GM19099 (cell line): Measurements from ENCODE around the gene FAM120B.

Source experiments
- POLR2A ChIP-seq: IDR thresholded peaks from 3 replicates; pipeline ENCODE4 v1.6.1; 2011; ENCODE audit warnings: low read depth; ENCODE audit not compliant: insufficient read length; ENCODE audit errors: extremely low read depth

FAM120B gene

GRCh38 chr6:170451762-170452651 lies 145.4 kb downstream of the FAM120B start:
- no peak for TF ChIP-seq POLR2A

DNA sequence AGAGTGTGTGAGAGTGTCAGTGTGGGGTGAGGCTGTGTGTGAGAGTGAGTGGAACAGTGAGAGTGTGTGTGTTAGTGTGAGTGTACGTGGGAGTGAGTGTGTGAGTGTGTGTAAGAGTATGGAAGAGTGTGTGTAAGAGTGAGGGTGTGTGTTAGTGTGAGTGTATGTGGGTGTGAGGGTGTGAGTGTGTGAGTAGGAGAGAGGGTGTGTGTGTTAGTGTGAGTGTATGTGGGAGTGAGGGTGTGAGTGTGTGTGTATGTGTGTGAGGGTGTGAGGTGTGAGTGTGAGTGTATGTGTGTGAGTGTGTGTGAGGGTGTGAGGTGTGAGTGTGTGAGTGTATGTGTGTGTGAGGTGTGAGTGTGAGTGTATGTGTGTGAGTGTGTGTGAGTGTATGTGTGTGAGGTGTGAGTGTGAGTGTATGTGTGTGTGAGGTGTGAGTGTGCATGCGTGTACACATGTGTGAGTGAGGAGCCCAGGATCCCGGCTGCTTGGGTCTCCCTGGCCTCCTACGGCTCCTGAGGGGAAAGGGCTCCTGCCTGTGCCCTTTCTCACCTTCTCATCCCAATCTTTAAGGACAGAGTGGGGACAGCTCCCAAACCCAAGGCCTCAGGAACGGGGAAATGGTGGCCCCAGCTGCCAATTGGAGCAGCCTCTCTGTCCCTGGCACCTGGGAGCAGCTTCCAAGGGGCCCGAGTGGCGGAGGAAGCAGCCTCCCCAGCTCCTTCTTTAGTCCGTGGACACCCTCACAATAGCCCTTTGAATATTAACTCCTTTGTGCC lies 146.4 kb downstream of the FAM120B start:
- no peak for TF ChIP-seq POLR2A

GRCh38 chr6:170453586-170454511 lies 147.3 kb downstream of the FAM120B start:
- no peak for TF ChIP-seq POLR2A

- no peak for TF ChIP-seq POLR2A
These were observed 148.1 kb downstream of the FAM120B start for GRCh38 chr6:170454512-170455285.

GRCh38 chr6:170455335-170455979 lies 148.9 kb downstream of the FAM120B start:
- no peak for TF ChIP-seq POLR2A

GRCh38 chr6:170456334-170456733 lies 149.8 kb downstream of the FAM120B start:
- TF ChIP-seq POLR2A: no peak
